Epithelial cell of esophagus (primary cell): Measurements from ENCODE around the gene DPYSL5.

ENCODE experiments used
- DNase-seq: peaks from one replicate; pipeline ENCODE4 v3.0.0; 2010; ENCODE audit warnings: low read depth
- H3K4me3 ChIP-seq: 2 replicates; pipeline ENCODE4 v1.5.1; 2011; ENCODE audit warnings: mild to moderate bottlenecking, low read length, control low read depth
- CTCF ChIP-seq: IDR thresholded peaks from 2 replicates; pipeline ENCODE4 v1.5.1; 2011; ENCODE audit warnings: low read depth, mild to moderate bottlenecking, low read length, control low read depth, inconsistent platforms; ENCODE audit not compliant: insufficient read depth; ENCODE audit errors: missing control alignments

The DPYSL5 gene

GRCh38 chr2:26845021-26845420 lies 2.9 kb upstream of the DPYSL5 start:
- H3K4me3 ChIP-seq = no peak overlapping the region
- DNase-seq = no peak
- no peak for TF ChIP-seq CTCF

DNA sequence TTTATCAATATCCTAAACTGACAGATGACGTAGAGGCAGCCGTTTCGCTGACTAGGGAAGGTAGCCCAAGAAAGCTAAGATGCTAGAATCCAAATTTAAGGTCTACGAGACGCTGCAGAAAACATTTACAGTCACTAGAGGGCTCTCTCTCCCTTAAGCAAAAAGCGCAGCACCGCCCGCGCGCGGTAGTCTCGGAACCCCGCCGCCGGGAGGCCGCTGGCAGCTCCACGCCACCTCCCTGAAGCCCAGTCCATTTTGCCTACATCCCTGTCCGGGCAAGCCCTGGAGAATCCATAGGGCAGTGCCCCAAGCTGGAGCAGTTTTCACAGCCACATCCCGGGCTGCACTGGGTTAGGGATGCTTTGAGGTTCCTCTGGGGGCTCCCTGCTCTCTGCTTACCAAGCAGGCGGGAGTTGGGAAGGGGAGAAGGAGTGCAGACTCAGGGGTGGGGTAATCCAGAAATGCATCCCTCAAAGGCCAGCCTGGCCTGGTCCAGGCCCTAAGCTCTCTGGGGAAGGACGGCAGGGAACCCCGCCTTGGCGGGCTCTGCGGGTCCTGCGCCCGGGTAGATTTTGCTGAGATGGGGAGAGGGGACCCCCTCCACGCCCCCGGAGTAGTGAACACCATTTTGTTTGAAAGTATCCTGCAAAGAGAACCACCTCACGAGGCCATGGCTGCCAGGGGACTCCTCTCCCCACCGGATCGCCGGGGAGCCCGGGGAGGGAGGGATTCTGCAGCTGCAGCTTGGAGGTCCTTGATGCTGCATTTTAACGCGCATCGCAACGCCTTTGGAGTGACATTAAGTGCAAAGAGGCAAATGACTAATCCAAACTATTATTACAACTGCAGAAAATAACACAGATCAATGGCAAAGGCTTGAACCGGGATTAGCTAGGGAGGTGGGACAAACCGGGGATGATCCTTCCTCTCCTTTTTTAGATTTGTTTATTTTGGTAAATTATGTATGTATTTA lies 1.3 kb upstream of the DPYSL5 start:
- TF ChIP-seq CTCF = peak; percentile 75
- peak; percentile 76 for DNase-seq
- H3K4me3 ChIP-seq = no peak overlapping the region

GRCh38 chr2:26847307-26847654 lies 651 bp upstream of the DPYSL5 start:
- no peak for TF ChIP-seq CTCF
- H3K4me3 ChIP-seq = no peak overlapping the region

DNA sequence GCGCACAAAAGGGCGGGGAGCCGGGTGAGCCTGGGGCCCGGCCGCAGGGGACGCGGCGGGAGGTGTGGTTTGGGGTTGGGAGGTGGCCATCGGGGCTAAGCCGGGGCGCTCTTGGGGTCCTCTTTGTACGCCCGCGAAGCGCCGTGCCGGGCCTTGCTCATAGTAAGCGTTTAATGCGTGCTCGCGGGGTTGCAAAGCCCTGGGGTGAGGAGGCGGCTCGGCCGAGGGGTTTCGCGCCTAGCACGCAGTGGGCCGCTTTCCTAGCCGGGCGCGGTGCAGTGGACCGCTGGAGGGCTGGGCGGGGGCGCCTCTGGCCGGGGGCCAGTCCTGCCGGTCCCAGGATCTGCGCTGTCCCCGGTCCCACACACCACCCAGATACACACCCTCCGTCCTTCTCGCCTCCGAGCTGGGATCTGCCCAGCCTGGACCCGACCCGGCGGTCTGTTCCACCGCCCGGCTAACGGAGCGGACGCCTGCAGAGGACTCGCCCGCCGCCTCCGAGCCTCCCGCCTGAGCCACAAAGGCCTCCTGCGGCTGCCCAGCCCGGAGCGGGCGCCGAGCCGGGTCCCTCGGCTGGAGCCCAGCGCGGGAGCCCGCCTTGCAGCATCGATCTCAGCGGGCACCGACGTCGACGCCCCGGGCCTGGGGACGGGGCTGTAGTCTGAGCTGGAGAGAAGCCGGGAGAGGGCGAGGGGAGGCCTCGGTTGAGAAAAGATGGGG lies 564 bp downstream of the DPYSL5 start:
- no peak for TF ChIP-seq CTCF
- H3K4me3 ChIP-seq = no peak overlapping the region
- no peak for DNase-seq

More at GRCh38 chr2:26847307-26847654, 651 bp upstream of the DPYSL5 start:
- no peak for DNase-seq

DNA sequence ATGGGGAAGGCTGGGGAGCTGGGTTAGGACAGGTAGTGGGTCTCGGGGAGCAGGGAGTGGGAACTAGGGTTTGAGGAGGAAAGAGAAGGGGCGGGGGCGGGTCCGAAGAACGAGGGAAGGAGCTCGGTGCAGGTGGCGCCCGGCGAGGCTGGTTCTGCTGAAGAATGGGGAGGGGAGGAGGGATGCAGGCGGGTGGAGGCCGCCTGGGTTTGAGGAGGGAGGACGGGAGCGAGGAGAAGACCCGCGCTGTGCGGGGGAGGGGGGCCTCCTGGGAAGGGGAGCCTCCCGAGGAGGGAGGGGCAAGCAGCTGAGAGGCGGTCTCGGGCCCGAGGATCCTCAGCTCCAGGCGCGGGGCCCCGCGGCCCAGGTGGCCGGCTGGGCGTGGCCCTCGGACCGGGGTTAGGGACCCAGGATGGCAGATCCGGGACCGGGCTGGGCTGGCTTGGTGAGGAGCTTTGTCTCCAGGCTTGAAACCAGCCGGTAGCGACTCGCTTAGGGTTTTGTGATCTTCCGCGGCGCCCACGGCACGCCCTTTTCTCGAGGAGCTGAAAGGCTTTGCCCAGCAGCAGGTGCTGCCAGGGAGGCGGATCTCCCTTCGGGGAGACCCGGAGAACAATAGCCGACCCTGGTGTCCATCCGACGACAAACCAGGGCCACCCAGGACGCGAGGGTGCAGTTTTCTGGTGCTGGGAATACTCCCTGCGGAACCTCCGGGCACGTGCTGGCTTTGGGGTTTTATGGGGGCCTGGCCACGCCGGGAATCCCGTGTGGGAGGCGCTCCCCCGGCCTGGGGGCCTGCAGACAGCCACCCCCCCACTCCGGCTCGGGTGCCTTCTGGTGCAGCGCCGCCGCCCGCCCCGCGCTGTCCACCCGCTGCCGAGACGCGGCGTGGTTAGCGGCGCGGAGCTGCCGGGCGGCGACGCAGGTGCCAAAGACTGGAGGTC lies 1.4 kb downstream of the DPYSL5 start:
- no peak for DNase-seq
- H3K4me3 ChIP-seq = no peak overlapping the region
- TF ChIP-seq CTCF = no peak

DNA sequence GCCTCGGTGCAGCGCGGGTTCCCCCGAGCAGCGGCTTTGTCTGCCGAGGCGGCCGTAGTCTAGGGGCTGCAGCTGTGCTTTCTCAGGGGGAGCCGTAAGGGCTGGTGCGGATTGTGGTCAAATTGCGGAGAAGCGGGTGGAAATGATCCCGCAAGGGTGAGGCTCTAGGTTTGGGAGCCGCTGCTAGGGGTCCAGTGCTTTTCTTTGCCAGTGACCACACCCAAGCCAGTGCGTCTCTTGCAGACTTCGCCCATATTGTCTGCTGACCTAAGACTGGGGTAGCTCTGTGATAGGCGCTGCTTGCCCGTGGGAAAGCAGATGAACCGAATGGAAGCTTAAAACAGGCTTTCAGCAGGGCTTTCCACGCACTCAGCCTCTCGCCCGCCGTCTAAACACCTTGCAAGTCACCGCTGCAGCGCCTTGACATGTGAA lies 2.1 kb downstream of the DPYSL5 start:
- H3K4me3 ChIP-seq = no peak overlapping the region
- TF ChIP-seq CTCF = no peak
- no peak for DNase-seq
